GM21526 (cell line): ENCODE data around the gene CNGA3.
"Not testable (repeated sequence)": the region's sequence is repeated elsewhere in the genome, so short reads cannot be mapped to it uniquely, and the experiment has no call there.

Source experiments
- ATAC-seq: cut with Tn5 transposase; IDR thresholded peaks from one replicate; pipeline ENCODE4 v1.9.1; 2021; ENCODE audit warnings: moderate library complexity; ENCODE audit not compliant: unreplicated experiment, low FRiP score

Gene CNGA3

DNA sequence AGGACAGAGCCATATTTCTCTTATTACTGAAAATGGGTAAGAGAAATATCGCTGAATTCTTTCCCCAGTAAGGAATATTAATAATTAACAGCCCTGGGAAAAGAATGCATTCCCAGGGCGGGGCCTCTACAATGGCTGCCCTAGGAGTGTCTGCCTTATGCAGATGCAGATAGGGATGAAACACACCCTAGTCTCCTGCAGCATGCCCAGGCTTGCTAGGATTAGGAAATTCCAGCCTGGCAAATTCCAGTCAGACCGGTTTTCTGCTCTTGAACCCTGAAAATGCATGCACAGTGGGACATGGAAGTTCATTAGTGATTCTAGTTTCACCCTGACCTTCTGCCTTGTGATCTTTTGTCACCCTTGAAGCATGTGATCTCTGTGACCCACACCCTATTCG, 89.4 kb downstream of the CNGA3 start:
- not testable (repeated sequence) for ATAC-seq

DNA sequence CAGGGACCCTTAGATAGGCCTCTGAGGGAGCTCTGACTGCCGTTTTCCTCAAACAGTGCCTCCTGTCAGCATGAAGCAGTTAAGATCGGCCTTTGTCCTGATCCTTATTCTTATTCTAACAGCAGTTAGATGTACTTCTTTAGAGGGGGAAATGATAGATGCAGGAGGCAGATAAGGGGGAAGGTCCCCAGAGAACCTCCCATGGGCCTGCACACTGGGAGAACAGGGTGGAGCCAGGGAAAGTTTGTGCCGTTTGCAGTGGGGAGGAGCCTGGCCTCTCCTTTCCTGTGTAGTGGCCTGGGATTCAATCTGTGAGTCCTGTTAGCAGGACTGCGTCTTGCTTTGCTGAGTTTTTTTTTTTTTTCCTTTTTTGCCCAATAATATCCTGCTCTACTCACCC, 90.5 kb downstream of the CNGA3 start:
- no peak for ATAC-seq

DNA sequence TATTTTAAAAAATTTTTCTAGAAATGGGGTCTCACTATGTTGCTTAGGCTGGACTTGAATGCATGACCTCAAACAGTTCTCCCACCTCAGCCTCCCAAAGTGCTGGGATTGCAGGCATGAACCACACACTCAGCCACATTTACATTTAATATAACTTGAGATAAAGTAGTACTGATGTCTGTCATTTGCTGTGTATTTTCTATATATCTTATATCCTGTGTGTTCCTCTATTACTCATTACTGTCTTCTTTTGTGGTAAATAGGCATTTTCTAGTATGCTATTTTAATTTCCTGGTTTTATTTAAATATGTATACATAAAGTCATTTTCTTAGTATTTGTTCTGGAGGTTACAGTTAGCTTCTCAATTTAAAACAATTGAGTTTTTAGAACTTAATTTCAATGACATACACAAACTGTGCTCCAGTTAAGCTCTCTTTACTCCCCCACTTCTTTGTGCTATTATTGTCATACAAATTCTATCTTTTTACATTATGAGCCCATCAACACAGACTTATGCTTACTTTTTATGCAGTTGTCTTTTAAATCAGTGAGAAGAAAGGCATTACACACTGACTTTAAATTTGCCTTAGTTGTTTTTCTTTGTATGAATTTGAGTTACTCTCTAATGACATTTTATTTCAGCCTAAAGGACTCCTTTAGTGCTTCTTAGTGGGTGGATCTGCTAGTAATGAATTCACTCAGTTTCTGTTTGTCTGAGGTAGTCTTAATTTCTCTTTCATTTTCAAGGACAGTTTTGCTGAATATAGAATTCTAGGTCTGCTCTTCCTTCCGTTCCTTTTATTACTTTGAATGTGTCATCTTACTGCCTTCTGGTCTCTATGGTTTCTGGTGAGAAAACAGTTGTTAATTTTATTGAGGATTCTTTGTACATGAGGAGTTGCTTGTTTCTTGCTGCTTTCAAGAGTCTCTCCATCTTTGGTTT, 92.2 kb downstream of the CNGA3 start:
- peak; percentile 85 for ATAC-seq

DNA sequence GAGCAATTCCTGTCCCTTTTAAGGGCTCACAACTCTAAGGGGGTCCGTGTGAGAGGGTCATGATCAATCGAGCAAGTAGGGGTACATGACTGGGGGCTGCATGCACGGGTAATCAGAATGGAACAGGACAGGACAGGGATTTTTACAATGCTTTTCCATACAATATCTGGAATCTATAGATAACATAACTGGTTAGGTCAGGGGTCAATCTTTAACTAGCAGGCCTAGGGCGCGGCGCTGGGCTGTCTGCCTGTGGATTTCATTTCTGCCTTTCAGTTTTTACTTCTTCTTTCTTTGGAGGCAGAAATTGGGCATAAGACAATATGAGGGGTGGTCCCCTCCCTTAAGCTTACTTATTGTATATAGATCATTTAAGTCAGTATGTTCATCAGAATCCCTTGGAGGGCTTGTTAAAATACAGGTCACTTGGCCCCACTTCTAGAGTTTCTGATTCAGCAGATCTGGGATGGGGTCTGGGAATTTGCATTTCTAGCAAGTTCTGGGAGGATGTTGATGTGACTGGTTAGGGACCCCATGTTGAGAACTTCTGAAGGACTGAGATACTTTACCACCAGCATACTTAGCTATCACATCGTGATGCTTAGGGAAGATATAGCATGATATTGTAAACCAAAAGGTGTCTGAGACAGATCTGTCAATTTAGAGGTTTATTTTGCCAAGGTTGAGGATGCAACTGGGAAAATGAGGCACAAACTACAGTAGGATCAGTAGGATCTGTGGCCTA, 95.6 kb downstream of the CNGA3 start:
- no peak for ATAC-seq

DNA sequence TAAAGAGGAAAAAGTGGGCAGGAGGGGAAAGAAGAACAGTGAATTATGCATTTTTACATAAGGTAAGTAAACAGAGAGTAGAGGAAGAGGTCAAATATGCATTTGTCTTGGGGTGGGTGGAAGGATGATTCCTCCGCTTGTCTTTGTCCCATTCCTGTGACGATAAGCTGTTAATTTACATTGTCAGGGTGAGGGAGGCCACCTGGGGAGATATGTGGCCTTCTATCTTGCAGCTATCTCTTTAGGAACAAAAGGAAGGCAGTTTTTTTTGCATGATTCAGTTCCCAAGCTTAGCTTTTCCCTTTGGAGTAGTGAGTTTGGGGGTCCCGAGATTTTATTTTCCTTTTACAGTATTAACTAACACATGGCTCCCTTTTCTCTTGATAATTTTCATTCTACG, 96.2 kb downstream of the CNGA3 start:
- ATAC-seq, result no peak

DNA sequence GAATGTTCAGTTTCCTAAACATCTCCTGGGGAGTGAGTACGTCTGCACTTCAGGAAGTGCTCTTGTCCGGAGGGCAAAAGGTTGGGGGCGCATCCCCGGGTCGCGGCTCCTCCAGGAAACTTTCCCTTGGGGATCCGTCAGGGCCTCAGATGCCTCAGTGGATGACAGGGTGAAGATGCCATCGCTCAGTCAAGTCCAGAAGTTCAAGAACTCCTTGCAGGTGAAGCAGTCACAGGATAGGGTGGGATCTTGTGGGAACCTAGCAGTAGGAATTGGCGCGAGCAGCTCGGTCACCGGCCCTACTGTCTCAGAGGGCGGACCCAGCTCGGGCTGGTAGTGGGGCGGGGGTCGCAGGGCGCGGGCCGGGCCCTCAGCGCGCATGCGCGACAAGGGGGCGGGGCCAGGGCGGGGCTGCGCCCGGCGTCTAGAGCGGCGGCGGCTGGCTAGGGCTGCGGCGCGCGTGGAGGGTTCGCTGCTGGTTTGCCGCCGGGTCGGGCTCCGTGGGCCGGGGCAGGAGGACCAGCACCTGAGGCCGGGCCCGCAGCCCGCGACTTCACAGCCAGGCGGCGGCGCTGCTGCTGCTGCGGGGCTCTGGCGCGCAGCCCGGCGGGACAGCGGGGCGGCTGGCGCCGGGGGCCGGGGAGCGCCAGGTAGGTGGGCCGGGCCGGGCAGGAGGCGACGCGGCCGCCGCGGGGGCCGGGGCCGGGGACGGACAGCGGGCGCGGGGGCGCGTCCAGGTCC, 98.3 kb downstream of the CNGA3 start, which contains the start of gene INPP4A:
INPP4A (plus strand) TSS at position 423 of the 741 bp plus-strand sequence. CDS start 75,191 bp downstream, outside the sequence.
- peak; percentile 76 for ATAC-seq

GRCh38 chr2:98445177-98445682, 99.0 kb downstream of the CNGA3 start:
- ATAC-seq, result no peak

GRCh38 chr2:98445683-98446581, 99.7 kb downstream of the CNGA3 start:
- no peak for ATAC-seq

DNA sequence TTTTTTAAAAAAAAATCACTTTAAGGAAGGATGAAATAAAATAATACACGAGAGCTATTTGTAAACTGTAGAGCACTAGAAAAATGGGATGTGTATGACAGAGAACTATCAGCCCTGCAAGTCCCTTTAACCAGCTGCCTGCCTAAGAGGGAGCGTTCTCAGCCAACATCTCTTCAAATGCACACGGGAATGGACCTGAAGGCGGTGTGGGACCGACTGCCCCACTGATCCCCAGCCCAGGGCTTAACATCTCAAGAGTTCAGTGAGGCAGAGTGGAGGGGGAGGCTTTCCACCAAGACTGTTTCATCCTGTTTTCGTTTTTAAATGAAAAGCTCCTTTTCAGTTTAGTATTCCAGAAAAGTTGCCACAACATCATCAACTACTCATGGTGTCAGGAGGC, 100.6 kb downstream of the CNGA3 start:
- no peak for ATAC-seq
